ENCODE measurements around the gene DYSF.

Gene DYSF

DNA sequence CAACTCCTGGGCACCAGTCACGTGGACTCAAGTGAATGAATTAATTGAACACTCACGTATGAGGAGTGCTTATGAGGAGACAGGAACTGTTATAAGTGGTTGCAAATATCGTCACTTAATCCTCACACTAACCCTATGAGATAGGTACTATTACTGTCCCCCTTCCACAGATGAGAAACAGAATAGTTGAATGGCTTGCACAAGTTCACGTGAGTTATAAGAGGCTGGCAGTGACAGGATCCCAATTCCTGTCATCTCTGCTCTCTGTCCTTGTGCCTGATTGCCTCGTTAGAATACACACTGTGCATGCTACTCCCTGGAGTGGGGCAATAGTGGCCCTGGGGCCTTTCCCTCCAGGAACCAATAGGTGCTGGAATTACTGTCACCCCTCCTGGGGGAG, 253.5 kb downstream of the DYSF start:
- no peak for DNase-seq (ENCODE audit: low read depth)

DNA sequence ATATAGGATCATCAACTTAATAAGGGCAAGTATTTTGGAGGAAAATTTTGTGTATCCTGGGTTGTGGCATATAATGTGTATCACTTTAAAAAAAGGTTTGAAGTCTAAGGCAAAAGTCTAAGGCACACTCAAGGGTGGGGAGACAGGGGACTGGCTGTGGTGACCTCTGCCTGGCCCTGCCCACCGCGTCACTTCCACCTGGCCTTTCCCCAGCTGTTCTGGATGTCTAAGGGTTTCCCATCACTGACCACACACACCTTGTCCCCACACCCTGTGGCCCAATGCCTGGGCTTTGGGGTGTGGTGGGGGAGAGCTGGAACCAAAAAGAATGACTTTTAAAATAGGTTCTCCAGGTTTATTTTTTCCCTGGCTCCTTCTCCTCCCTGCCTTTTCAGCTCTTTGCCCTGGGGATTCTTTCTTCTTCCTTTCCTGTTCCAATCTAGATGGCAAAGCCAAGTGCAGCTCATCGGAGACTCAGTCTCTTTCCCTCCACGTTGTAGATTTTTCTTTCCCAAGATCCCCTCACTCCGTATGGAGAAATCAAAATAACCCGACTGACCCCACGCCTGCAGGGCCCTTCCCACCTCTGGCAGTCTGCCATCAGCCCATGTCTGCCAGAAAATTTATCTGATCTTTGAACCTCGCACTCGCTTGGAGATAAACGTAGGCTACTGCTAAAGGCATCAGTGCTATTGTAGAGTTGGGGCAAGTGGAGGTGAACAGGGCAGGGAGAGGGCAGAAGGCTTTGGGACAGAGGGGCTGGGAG, 257.2 kb downstream of the DYSF start:
- DNase-seq (ENCODE audit: low read depth) = no peak

DNA sequence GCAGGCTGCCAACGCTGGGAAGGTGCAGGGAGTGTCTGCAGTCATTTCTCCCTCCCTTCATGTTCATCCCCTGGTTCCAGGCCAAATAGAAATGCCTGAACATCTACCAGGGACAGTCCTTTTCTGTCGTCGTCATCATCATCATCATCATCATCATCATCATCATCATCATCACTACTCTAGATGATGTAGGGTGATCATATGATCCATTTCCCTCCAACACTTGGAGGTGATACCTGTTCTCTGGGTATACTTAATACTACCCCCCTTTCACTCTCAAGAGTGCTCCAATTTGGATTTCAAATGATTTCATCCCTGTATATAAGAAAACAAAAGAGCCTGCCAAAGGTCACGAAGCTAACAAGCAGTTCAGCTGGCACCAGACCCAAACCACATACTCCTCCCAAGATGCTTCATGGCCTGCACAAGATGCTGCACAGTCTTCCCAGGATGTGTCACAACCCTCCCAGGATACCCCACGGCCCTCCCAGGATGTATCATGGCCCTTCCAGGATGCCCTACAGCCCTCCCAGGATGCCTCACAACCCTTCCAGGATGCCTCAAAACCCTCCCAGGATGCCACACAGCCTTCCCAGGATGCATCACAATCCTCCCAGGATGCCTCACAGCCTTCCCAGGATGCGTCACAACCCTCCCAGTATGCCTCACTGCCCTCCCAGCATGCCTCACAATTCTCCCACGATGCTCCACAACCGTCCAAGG, 257.9 kb downstream of the DYSF start:
- peak; percentile 76 for DNase-seq (ENCODE audit: low read depth)

DNA sequence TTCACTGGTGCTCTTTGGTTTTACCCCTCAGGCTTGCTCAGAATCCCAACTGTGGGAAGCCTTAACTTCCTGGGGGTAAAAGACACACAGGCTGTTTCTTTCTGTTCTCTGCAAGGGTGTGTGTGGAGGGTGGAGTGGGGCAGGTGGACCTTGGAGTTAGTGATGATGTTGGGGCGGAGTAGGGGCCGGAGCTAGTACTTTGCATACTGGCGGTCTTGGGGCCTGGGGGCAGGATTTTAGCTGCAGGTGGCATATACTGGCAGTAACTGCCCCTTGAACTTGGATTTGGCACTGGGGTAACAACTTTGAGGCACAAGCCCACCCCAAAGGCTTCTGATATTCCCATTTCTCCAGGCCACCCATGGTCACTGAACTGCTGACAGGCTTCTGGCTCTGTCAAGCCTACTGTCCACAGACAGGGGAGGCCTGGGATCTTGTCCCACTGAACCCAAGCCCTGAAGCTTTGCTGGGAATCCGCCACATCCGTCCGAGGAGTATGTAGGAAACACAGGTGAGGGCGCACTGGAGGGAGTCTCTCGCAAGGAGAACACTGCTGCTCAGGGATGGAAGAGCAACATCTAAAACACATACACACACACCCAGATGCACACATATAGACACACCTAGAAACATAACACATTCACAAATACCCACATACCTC, 258.9 kb downstream of the DYSF start:
- no peak for DNase-seq (ENCODE audit: low read depth)

DNA sequence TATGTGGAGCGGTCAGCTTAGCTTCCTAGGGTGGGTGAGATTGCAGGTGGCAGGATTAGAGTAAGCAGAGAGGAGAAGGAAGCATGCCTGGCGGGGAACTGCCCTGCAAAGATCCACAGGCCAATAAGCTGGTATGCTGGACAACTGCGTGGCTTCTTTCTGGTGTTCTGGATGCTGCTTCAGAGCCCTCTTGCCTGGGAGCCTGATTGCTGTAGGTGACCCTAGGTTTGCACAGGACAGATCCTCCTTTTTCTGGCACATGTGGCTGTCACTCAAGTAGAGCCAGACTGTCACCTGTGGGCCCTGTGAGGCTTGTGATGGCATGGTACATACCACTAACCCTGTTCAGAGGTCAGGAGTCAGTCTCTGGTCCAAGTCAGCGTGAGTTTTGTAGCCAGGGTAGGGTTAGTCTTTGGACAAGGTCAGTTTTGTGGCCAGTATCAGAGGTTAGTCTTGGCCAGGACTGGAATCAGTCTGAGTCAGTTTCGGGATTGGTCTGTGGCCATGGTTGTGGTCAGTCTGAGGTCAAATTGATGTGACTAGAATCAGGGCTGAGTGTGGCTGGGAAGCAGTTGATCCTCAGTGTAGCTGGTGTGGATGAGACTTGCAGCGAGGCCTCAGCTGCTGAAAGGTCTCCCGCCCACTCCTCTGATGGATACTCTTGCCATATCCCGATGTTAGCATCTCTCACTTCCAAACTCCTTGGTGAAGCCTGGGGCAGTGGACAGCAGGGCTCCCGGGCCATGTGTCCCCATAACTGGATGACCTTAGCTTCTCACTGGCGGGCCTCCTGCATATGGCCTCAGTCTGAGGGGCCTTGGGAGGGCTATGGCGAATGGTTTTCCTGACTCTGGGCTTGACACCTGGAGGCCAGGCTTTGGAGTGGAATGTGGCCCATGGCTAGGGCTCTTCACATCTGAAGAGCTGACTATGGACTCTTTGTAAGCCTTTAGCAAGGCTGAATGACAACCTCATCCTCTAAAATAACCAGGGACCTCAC, 260.5 kb downstream of the DYSF start:
- DNase-seq (ENCODE audit: low read depth) = peak; percentile 60

DNA sequence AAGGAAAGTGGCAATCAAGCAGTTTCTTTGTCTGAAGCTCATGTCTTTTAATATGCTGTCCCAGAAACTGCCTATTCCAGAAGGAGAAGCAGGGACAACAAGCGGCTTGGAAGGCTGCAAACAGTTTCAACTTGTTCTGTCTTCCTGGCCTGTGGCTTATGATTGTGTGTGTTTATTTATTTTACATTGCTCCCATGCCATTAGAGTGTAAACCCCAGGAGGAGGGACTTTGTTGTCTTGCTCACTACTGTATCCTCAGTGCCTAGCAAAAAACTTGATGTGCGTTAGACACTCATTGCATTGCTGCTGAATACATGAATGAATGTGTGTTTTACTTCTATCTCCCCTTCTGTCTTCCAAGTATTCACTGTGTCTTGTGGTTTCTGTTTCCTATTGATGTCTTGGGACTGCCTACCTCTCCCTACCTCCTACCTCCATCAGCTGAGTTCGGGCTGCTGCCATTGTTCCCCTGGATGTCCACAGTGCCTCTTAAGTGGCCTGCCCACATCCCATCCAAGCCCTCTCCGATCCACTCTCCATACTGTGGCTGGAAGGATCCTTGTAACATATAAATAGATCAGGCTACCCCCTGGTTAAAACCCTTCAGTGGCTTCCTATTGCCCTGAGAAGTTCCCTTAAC, 261.4 kb downstream of the DYSF start:
- DNase-seq (ENCODE audit: low read depth) = no peak

DNA sequence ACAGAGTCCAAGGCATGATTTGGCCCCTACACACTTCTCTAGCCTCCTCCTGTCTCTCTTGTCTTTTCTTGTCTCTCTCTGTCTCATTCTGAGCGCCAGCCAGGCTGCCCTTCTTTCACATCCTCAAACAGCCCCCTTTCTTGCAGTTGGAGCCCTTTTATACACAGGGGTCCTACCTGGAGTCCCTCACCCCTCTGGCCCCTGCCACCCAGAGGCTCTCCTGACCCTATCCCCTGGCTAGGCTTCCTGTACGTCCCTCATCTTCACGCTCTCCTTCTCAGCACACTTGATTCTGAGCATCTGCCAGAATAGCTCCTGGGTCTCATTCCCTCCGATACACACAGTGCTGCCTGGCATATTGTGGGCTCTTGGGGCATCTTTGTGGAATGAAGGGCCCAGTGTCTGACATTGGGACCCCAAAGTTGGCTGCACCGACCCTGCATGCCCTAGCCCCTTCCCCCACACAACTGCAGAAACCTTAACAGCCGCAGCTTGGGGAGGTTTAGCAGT, 261.9 kb downstream of the DYSF start:
- DNase-seq (ENCODE audit: low read depth) = no peak

DNA sequence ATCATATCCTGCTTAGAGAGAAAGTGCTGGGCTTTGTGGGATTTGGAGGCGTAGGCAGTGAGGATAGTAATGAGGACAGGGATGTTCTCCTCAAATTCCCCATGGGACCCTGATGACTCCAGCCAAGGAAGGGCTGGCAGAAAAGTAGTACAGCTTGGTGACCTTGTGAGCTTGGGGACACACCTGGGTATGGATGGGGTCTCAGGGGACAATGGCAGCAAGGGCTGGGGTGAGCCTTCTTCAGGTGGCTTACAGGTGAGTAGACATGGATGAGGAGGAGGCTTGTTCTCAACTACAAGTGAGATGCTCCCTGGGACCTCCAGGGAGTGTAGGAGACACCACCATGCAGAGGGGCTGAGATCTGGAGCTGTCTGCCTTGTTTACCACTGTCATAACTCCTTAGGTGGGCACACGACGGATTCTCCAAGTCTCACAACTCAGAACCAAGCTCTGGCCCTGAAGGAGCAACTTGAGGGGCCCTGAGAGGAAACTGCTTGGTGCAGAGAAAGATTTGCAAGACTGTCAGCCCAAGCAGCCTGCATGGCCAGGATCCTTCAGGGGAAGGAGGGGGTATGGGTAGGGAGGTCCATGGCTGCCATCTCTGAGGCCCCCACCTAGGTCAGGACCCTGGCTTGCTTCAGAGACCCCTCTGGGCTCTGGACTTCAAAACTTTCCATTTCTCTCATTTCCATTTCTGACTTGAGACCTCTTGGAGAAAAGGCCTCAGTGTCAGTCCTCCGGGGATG, 262.8 kb downstream of the DYSF start:
- DNase-seq (ENCODE audit: low read depth) = no peak

DNA sequence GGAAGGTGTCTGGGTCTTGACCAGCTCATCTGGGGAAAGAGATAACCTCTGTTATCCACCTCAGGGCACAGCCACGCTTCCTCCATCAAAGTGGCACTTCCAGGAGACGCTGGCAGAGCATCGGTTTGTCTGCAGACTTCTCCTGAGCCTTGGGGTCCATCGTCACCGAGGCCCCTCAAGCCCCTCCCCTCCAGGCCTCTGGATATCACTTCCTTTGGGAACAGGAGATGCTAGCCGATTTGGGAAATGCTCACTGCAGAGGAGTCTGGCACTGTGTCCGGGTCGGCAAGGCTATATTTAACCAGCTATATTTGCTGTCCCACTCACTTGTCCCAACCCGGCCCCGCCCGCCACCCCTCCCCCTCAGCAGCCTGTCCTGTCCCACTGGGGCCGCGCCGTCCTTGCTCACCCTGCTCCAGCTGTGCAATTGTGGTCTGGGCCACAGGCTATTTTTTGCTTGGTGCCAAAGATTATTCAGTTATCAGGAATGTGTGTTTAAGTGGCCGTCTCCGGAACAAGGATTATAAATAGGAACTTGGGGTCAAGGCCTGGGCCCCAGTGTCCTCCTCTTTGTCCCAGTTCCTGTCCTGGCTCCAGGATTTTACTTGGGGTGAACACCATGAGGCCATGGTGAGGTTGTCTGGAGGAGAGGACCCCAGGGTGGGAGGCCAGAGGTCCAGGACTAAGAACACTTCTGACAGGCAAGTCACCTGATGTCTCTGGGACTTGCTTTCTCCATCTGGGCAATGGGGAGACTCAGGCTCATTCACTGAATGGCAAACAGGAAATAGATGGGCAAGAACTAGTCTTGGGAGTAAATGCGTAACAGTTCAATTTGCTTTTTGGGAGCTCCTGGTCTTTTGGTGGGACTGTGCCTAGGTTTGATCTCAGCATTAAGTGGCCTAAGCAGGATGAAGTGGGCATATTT, 263.6 kb downstream of the DYSF start:
- peak; percentile 78 for DNase-seq (ENCODE audit: low read depth)

DNA sequence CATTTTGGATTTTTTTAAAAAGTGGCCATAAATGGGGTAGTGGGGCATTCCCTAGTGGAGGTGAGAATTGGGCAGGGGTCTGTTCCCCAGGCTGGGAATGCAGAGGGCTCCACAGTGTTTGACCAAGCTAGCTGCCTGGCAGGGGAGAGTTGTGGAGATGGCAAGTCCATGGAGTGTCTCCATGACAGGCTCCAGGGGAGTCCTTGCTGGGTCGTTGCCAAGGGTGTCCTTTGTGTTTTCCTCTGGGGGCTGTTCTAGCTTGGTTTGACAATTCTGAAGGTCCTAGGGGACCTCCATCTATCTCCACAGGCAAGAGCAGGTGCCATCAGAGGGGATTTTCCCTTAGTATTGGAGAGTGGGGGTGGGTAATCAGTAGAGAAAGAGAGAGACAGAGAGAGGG, 265.3 kb downstream of the DYSF start:
- no peak for DNase-seq (ENCODE audit: low read depth)

DNA sequence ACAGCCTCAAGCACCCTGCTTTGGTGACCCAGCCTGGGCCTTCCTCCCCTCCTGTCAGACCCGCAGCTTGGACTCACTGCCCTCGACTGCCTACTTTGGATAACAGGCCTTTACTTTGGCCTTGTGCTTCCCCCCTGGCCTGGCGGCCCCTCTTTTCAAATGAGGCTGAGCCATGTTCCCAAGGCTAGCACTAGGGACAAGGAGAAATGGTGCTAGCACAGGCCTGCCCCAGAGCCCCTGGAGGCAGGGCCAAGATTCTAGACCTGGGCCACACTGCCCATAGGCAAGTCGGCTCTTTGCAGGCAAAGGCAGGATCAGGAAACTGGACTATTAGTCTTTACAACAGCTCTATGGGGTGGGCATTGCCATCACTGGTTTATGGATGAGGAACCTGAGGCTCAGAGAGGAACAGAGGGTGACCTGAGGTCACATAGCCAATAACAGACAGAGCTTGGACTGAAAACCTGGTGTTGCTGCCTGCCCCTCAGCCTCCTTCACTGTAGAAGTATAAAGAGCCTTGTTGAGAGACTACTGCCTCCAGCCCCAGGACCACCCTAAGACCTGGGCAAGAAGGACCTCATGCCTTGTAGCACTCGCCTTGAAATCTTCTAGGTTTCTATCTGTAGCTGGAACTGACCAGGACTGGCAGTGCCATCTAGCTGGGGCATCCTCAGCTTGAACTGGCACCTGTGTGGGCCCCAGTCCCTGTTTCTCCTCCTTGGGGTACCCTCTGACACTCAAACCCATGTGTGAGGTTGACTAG, 266.3 kb downstream of the DYSF start:
- no peak for DNase-seq (ENCODE audit: low read depth)

DNA sequence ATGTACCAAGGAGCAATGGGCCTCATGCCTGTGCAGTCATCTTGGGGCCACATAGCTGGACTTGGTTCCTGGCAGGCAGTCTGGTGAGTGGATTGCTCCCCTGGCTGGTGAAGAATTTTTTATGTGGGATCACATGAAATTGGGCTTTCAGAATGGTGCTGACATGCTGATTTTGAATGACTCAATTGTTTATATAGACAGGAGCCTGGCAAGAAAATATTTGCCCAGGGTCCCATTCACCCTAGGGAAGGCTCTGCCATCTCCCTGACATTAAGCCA, 266.9 kb downstream of the DYSF start:
- no peak for DNase-seq (ENCODE audit: low read depth)

DNA sequence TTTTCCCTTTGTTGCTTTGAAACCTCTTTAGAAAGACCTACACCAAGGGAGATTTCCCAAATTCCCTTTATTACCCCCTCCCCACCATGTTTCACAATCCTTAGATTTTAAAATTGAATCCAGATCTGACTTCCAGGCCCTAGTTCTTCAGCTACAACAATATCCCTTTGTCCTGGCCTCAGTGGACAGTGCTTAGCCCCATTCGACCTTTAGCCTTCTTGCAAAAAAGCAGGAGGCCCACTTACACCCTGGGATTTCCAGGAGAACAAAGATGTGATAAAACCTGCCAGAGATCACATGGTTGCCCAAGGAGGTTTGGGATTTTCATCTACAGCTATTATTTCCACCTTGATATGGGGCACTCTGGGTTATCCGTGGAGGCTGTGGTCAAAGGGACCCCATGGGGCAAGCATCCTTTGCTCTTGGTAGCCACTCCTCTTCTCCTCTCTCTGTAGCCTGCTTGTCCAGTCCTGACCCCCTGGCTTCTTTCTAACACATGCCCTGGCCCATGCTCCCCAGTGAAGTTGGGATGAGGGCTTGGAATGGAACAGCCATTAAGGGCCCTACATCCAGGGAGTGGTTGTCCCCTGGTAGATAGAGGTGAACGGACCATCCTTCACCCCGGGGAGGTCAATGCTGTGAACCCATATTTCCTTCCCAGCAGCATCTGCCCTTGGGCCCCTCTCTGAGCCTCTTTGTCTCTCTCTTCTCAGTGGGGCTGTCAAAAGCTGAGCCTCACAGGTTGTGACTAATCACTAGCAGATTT, 267.4 kb downstream of the DYSF start:
- no peak for DNase-seq (ENCODE audit: low read depth)

DNA sequence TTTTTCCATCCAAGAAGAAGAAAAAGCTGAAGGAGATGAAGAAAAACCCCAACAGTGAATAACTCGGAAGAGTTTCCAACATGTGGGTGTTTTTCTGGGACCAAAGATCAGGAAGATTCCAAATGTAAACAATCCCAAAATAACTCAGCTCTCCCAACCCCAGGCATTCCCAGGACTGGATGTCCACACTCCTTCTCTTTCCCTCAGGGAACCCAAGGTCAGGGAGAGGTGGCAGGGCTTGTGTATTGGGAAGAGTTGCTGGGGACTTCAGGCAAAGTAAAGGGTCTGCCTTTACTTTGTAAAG, 268.0 kb downstream of the DYSF start:
- no peak for DNase-seq (ENCODE audit: low read depth)

DNA sequence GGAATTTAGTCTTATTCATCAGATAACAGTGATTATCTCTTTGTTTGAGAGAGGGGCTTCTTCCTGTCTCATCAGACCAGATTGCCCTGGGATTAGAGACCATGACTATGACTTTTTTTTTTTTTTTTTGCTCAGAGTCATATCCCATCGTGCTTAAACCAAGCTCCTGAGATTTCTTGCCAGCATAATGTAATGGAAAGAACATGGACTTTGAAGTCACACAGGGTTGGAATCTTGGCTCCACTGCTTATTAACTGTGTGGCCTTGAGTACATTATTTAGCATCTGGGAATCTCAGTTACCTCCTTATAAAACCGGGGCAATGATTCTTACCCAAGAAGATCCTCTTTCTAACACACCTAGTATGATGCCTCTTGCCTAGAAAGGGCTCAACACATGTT, 268.3 kb downstream of the DYSF start:
- DNase-seq (ENCODE audit: low read depth) = no peak

DNA sequence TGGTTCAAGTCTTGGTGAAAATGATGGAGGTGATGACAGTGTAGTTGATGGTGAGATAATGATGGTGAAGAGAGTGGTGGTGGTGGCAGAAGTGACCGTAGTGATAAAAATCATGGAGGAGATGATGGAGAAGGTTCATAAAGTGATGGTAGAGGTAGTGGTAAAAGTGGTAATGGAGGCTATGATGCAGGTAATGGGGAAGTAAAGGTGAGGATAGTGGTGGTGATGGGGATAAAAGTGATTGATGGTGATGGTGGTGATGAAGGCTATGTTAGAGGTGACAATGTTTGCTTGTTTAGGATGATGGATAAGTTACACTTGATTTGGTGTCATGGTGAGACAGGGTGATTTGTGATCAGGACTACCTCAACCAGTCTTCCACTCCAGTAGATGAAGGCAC, 268.9 kb downstream of the DYSF start:
- DNase-seq (ENCODE audit: low read depth) = no peak

DNA sequence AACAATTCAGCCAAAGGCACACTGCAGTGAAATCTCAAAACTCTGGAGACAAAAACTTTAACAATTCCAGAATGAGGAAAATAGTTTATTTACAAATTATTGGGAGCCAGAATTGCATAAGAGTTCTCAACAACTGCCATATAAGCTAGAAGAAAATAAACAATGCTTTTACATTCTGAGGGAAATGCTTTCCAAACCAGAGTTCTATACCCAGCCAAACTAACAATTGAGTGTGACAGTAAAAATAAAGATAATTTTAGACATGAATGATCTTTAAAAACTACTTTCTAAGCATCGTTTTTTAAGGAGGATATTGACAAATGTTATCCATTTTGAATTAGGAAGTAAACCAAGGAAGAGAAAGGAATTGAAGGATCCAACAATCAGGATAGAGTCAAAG, 271.4 kb downstream of the DYSF start:
- DNase-seq (ENCODE audit: low read depth) = no peak

DNA sequence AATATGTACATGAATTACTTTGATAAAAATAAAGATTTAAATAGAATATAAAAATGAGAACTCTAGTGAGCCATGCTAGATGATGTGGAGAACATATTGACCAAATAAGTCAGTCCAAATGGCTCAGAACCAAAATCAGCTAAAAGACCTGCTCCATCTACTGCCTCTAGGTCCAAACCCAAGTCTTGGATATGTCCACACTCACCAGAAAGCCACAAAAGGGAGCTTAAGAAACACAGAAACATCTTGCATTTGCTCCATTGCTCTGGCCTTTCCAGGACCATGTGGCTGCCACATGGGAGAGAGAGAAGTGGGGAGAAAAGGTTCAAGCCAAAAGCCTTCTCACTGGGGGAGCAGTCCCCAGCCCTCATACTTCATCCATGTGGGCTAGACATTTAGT, 272.5 kb downstream of the DYSF start:
- no peak for DNase-seq (ENCODE audit: low read depth)
